IPS DF 19.7 (cell line): ENCODE results near the gene MUC5B.
"Not testable (repeated sequence)": the region's sequence is repeated elsewhere in the genome, so short reads cannot be mapped to it uniquely, and the experiment has no call there.

Experiments
- DNase-seq: peaks from one replicate; pipeline ENCODE4 v3.0.0-alpha.2; 2013; ENCODE audit warnings: low read depth, low spot score

Gene MUC5B

GRCh38 chr11:1203505-1204271 is 19.2 kb upstream of the MUC5B start:
- DNase-seq = no peak

- no peak for DNase-seq
Observed at GRCh38 chr11:1204381-1205101, 18.3 kb upstream of the MUC5B start.

GRCh38 chr11:1205121-1205986 is 17.5 kb upstream of the MUC5B start:
- no peak for DNase-seq

GRCh38 chr11:1205987-1206331 is 16.9 kb upstream of the MUC5B start:
- no peak for DNase-seq

GRCh38 chr11:1206391-1207271 is 16.2 kb upstream of the MUC5B start:
- DNase-seq = no peak

- no peak for DNase-seq
Observed at GRCh38 chr11:1207401-1208143, 15.3 kb upstream of the MUC5B start.

GRCh38 chr11:1208144-1208393 is 14.8 kb upstream of the MUC5B start:
- no peak for DNase-seq

- no peak for DNase-seq
Observed at GRCh38 chr11:1208394-1209261, 14.2 kb upstream of the MUC5B start.

GRCh38 chr11:1209371-1210057 is 13.4 kb upstream of the MUC5B start:
- DNase-seq = no peak

GRCh38 chr11:1211838-1212237 is 11.0 kb upstream of the MUC5B start:
- no peak for DNase-seq

- not testable (repeated sequence) for DNase-seq
Observed at GRCh38 chr11:1215826-1216225, 7.0 kb upstream of the MUC5B start.

- no peak for DNase-seq
Observed at GRCh38 chr11:1217151-1217550, 5.7 kb upstream of the MUC5B start.

- DNase-seq = no peak
Observed at GRCh38 chr11:1218256-1218787, 4.5 kb upstream of the MUC5B start.

GRCh38 chr11:1218788-1219445 is 3.9 kb upstream of the MUC5B start:
- DNase-seq = no peak

GRCh38 chr11:1219446-1219833 is 3.4 kb upstream of the MUC5B start:
- DNase-seq = no peak

- DNase-seq = no peak
Observed at GRCh38 chr11:1219834-1220815, 2.7 kb upstream of the MUC5B start.

GRCh38 chr11:1220941-1221721 is 1.7 kb upstream of the MUC5B start:
- DNase-seq = no peak
